ENCODE results near the gene UTS2B.
"Not testable (repeated sequence)": the region's sequence is repeated elsewhere in the genome, so short reads cannot be mapped to it uniquely, and the experiment has no call there.

The UTS2B gene

GRCh38 chr3:191280111-191280510 lies 50.2 kb downstream of the UTS2B start:
- no peak for DNase-seq (ENCODE audit: low read depth)

GRCh38 chr3:191275751-191276150 lies 54.6 kb downstream of the UTS2B start:
- DNase-seq (ENCODE audit: low read depth), result no peak

GRCh38 chr3:191275244-191275643 lies 55.1 kb downstream of the UTS2B start:
- not testable (repeated sequence) for DNase-seq (ENCODE audit: low read depth)

GRCh38 chr3:191269289-191270085 lies 60.8 kb downstream of the UTS2B start:
- no peak for DNase-seq (ENCODE audit: low read depth)

- DNase-seq (ENCODE audit: low read depth), result no peak
Observed at GRCh38 chr3:191268737-191269136, 61.6 kb downstream of the UTS2B start.

- no peak for DNase-seq (ENCODE audit: low read depth)
Observed at GRCh38 chr3:191263850-191264249, 66.5 kb downstream of the UTS2B start.

GRCh38 chr3:191263365-191263764 lies 67.0 kb downstream of the UTS2B start:
- no peak for DNase-seq (ENCODE audit: low read depth)

- DNase-seq (ENCODE audit: low read depth), result no peak
Observed at GRCh38 chr3:191262650-191263049, 67.7 kb downstream of the UTS2B start.

- DNase-seq (ENCODE audit: low read depth), result no peak
Observed at GRCh38 chr3:191261304-191261638, 69.1 kb downstream of the UTS2B start.

GRCh38 chr3:191260431-191261303 lies 69.7 kb downstream of the UTS2B start:
- DNase-seq (ENCODE audit: low read depth), result no peak

GRCh38 chr3:191259486-191259885 lies 70.8 kb downstream of the UTS2B start:
- no peak for DNase-seq (ENCODE audit: low read depth)

GRCh38 chr3:191257286-191257685 lies 73.0 kb downstream of the UTS2B start:
- DNase-seq (ENCODE audit: low read depth), result no peak

GRCh38 chr3:191256405-191256804 lies 73.9 kb downstream of the UTS2B start:
- no peak for DNase-seq (ENCODE audit: low read depth)

- no peak for DNase-seq (ENCODE audit: low read depth)
Observed at GRCh38 chr3:191255156-191255555, 75.2 kb downstream of the UTS2B start.

GRCh38 chr3:191254098-191254873 lies 76.0 kb downstream of the UTS2B start:
- no peak for DNase-seq (ENCODE audit: low read depth)

- no peak for DNase-seq (ENCODE audit: low read depth)
Observed at GRCh38 chr3:191253089-191253799, 77.1 kb downstream of the UTS2B start.

- no peak for DNase-seq (ENCODE audit: low read depth)
Observed at GRCh38 chr3:191246630-191247029, 83.7 kb downstream of the UTS2B start.

- DNase-seq (ENCODE audit: low read depth), result not testable (repeated sequence)
Observed at GRCh38 chr3:191246034-191246433, 84.3 kb downstream of the UTS2B start.

- no peak for DNase-seq (ENCODE audit: low read depth)
Observed at GRCh38 chr3:191244242-191244867, 86.0 kb downstream of the UTS2B start.

GRCh38 chr3:191240486-191240885 lies 89.8 kb downstream of the UTS2B start:
- no peak for DNase-seq (ENCODE audit: low read depth)

- no peak for DNase-seq (ENCODE audit: low read depth)
Observed at GRCh38 chr3:191239407-191240031, 90.8 kb downstream of the UTS2B start.

Data from stimulated activated CD8-positive, alpha-beta memory T cell treated with anti-CD3 and anti-CD28 coated beads, Interleukin-15, amount 100 ng/mL, for 1 hour (primary cell).